Effector memory CD4-positive, alpha-beta T cell (primary cell): ENCODE data around the gene GDI2.
"Not testable (repeated sequence)": the region's sequence is repeated elsewhere in the genome, so short reads cannot be mapped to it uniquely, and the experiment has no call there.

ENCODE experiments used
- DNase-seq, 3 donors: peaks; one replicate each; pipeline ENCODE4 v3.0.0-alpha.2; 2020
- H3K27ac ChIP-seq: 2 replicates; pipeline ENCODE4 v1.7.0; 2013; ENCODE audit warnings: mild to moderate bottlenecking, low read length, moderate library complexity; ENCODE audit not compliant: insufficient read depth, poor library complexity, severe bottlenecking
- H3K27me3 ChIP-seq: replicated peaks from 2 replicates; pipeline ENCODE4 v1.7.0; 2013; ENCODE audit warnings: mild to moderate bottlenecking, low read length; ENCODE audit not compliant: insufficient read depth, control insufficient read depth, poor library complexity, severe bottlenecking
- H3K36me3 ChIP-seq: 2 replicates; pipeline ENCODE4 v1.7.0; 2013; ENCODE audit warnings: mild to moderate bottlenecking, low read length, moderate library complexity; ENCODE audit not compliant: control insufficient read depth, insufficient read depth
- H3K4me1 ChIP-seq: 2 replicates; pipeline ENCODE4 v1.7.0; 2013; ENCODE audit warnings: low read length, mild to moderate bottlenecking; ENCODE audit not compliant: control insufficient read depth, insufficient read depth, poor library complexity, severe bottlenecking
- H3K4me3 ChIP-seq: 2 replicates; pipeline ENCODE4 v1.7.0; 2013; ENCODE audit warnings: low read length, low read depth, mild to moderate bottlenecking; ENCODE audit not compliant: insufficient read depth, poor library complexity, severe bottlenecking
- H3K9me3 ChIP-seq: 2 replicates; pipeline ENCODE4 v1.7.0; 2013; ENCODE audit warnings: mild to moderate bottlenecking, low read length, moderate library complexity; ENCODE audit not compliant: control insufficient read depth

GDI2 gene

GRCh38 chr10:5794236-5794635 is 19.0 kb downstream of the GDI2 start:
- H3K36me3 ChIP-seq, result peaks cover 67% of the 10 kb centered on the region
- no peak overlapping the region for H3K27ac ChIP-seq
- DNase-seq, result no peak

GRCh38 chr10:5789626-5790025 is 23.6 kb downstream of the GDI2 start:
- H3K36me3 ChIP-seq, result peaks cover 60% of the 10 kb centered on the region
- no peaks in the 10 kb centered on the region for H3K4me1 ChIP-seq
- no peaks in the 10 kb centered on the region for H3K9me3 ChIP-seq
- H3K4me3 ChIP-seq, result no peak overlapping the region
- H3K27ac ChIP-seq, result peak overlapping the region; percentile 23
- H3K27me3 ChIP-seq, result no peaks in the 10 kb centered on the region
- DNase-seq, result no peak

More at GRCh38 chr10:5794236-5794635, 19.0 kb downstream of the GDI2 start:
- Histone ChIP-seq H3K4me1 (no peaks in the 10 kb centered on the region), H3K4me3 (no peak overlapping the region), H3K9me3 (no peaks in the 10 kb centered on the region), H3K27me3 (no peaks in the 10 kb centered on the region)

GRCh38 chr10:5788969-5789368 is 24.3 kb downstream of the GDI2 start:
- Histone ChIP-seq H3K4me3 (no peak overlapping the region), H3K27me3 (no peaks in the 10 kb centered on the region), H3K27ac (peak overlapping the region; percentile 23), H3K9me3 (peaks cover 3% of the 10 kb centered on the region), H3K36me3 (peaks cover 62% of the 10 kb centered on the region), H3K4me1 (no peaks in the 10 kb centered on the region)
- DNase-seq, result no peak

- no peaks in the 10 kb centered on the region for H3K4me1 ChIP-seq
- H3K9me3 ChIP-seq, result peaks cover 4% of the 10 kb centered on the region
- no peaks in the 10 kb centered on the region for H3K27me3 ChIP-seq
- DNase-seq, result no peak
- no peak overlapping the region for H3K27ac ChIP-seq
- peaks cover 41% of the 10 kb centered on the region for H3K36me3 ChIP-seq
- no peak overlapping the region for H3K4me3 ChIP-seq
Measured at GRCh38 chr10:5783300-5783699, 29.9 kb downstream of the GDI2 start.

- H3K4me3 ChIP-seq, result no peak overlapping the region
- H3K36me3 ChIP-seq, result peaks cover 41% of the 10 kb centered on the region
- H3K9me3 ChIP-seq, result peaks cover 4% of the 10 kb centered on the region
- no peaks in the 10 kb centered on the region for H3K4me1 ChIP-seq
- H3K27me3 ChIP-seq, result no peaks in the 10 kb centered on the region
- no peak overlapping the region for H3K27ac ChIP-seq
- no peak for DNase-seq
Measured at GRCh38 chr10:5782174-5782573, 31.1 kb downstream of the GDI2 start.

- H3K4me3 ChIP-seq, result no peak overlapping the region
- H3K36me3 ChIP-seq, result peaks cover 21% of the 10 kb centered on the region
- no peak for DNase-seq
- H3K27ac ChIP-seq, result no peak overlapping the region
- H3K9me3 ChIP-seq, result peaks cover 4% of the 10 kb centered on the region
- H3K27me3 ChIP-seq, result no peaks in the 10 kb centered on the region
- H3K4me1 ChIP-seq, result peaks cover 5% of the 10 kb centered on the region
Measured at GRCh38 chr10:5779730-5780129, 33.5 kb downstream of the GDI2 start.

- H3K36me3 ChIP-seq, result peaks cover 15% of the 10 kb centered on the region
- H3K4me1 ChIP-seq, H3K27ac ChIP-seq, DNase-seq, H3K27me3 ChIP-seq, H3K9me3 ChIP-seq, H3K4me3 ChIP-seq: not testable (repeated sequence)
Measured at GRCh38 chr10:5777758-5778157, 35.5 kb downstream of the GDI2 start.

GRCh38 chr10:5776881-5777197 is 36.4 kb downstream of the GDI2 start:
- Histone ChIP-seq H3K4me3 (no peak overlapping the region), H3K4me1 (peaks cover 5% of the 10 kb centered on the region), H3K27ac (no peak overlapping the region), H3K36me3 (peaks cover 16% of the 10 kb centered on the region), H3K27me3 (no peaks in the 10 kb centered on the region), H3K9me3 (no peaks in the 10 kb centered on the region)
- DNase-seq, result no peak

GRCh38 chr10:5776136-5776880 is 36.9 kb downstream of the GDI2 start:
- DNase-seq, result no peak
- H3K4me3 ChIP-seq, result peak overlapping the region; percentile 8

GRCh38 chr10:5775685-5776084 is 37.5 kb downstream of the GDI2 start:
- Histone ChIP-seq H3K9me3 (no peaks in the 10 kb centered on the region), H3K4me3 (peak overlapping the region; percentile 8), H3K36me3 (peaks cover 16% of the 10 kb centered on the region), H3K27ac (peak overlapping the region; percentile 60), H3K27me3 (no peaks in the 10 kb centered on the region), H3K4me1 (peaks cover 5% of the 10 kb centered on the region)
- peak; percentile 60 to 74 (median 73) for DNase-seq

More at GRCh38 chr10:5776136-5776880, 36.9 kb downstream of the GDI2 start:
- Histone ChIP-seq H3K27ac (peak overlapping the region; percentile 60), H3K36me3 (peaks cover 16% of the 10 kb centered on the region), H3K9me3 (no peaks in the 10 kb centered on the region), H3K4me1 (peaks cover 5% of the 10 kb centered on the region), H3K27me3 (no peaks in the 10 kb centered on the region)
